HepG2 (cell line): Measurements from ENCODE around the gene TBC1D10B. TPM values are rescaled to one million over a fixed set of nuclear protein-coding genes. Genes with fewer than 3 reads are reported as not detected.
A peak's percentile ranks its signal among the peaks of the same experiment; 100 is the strongest.

ENCODE experiments used
- AGO2 ChIP-seq: fragments of 200-400 bp; formaldehyde crosslinking; optimal IDR thresholded peaks from 2 replicates; pipeline ENCODE3; 2017; ENCODE audit warnings: mild to moderate bottlenecking, low read depth, low read length, moderate library complexity
- BCL6 ChIP-seq: IDR thresholded peaks from 2 replicates; pipeline ENCODE4 v1.6.1; 2016; ENCODE audit warnings: missing genetic modification reagents, missing compliant biosample characterization
- GLI4 ChIP-seq: sonication (generic); formaldehyde crosslinking; IDR thresholded peaks from 2 replicates; pipeline ENCODE4 v1.5.1; 2020; ENCODE audit warnings: missing genetic modification reagents, mild to moderate bottlenecking, moderate library complexity, borderline replicate concordance
- GPN1 ChIP-seq: sonication (generic); formaldehyde crosslinking; IDR thresholded peaks from 2 replicates; pipeline ENCODE4 v1.5.1; 2020; ENCODE audit warnings: missing genetic modification reagents, borderline replicate concordance
- HOXA9 ChIP-seq: sonication (generic); formaldehyde crosslinking; IDR thresholded peaks from 2 replicates; pipeline ENCODE4 v1.8.1; 2022; ENCODE audit warnings: missing genetic modification reagents, mild to moderate bottlenecking, moderate library complexity, borderline replicate concordance
- PCBP1 ChIP-seq: fragments of 200-400 bp; formaldehyde crosslinking; IDR thresholded peaks from 2 replicates; pipeline ENCODE4 v1.6.1; 2017; ENCODE audit warnings: mild to moderate bottlenecking, low read depth, low read length, borderline replicate concordance
- RERE ChIP-seq: IDR thresholded peaks from 2 replicates; pipeline ENCODE4 v1.6.1; 2016; ENCODE audit warnings: low read depth, missing genetic modification reagents, missing compliant biosample characterization
- RFX3 ChIP-seq: IDR thresholded peaks from 2 replicates; pipeline ENCODE4 v1.6.1; 2016; ENCODE audit warnings: missing biosample characterization, missing genetic modification reagents
- SNAPC4 ChIP-seq: sonication (generic); formaldehyde crosslinking; IDR thresholded peaks from 2 replicates; pipeline ENCODE4 v1.4.0; 2020; ENCODE audit warnings: mild to moderate bottlenecking, missing genetic modification reagents
- SRSF1 ChIP-seq: fragments of 200-400 bp; formaldehyde crosslinking; optimal IDR thresholded peaks from 2 replicates; pipeline ENCODE3; 2017; ENCODE audit warnings: mild to moderate bottlenecking, low read depth, low read length, moderate library complexity
- TERF1 ChIP-seq: sonication (generic); formaldehyde crosslinking; IDR thresholded peaks from 2 replicates; pipeline ENCODE4 v1.8.0; 2022; ENCODE audit warnings: mild to moderate bottlenecking, missing genetic modification reagents, moderate library complexity
- ZEB1 ChIP-seq: IDR thresholded peaks from 2 replicates; pipeline ENCODE4 v1.6.1; 2012; ENCODE audit warnings: mild to moderate bottlenecking, low read depth, inconsistent platforms; ENCODE audit not compliant: insufficient replicate concordance
- ZNF275 ChIP-seq: sonication (generic); formaldehyde crosslinking; IDR thresholded peaks from 2 replicates; pipeline ENCODE4 v1.8.0; 2022; ENCODE audit warnings: missing genetic modification reagents, mild to moderate bottlenecking, inconsistent platforms, borderline replicate concordance
- ZNF460 ChIP-seq: sonication (generic); formaldehyde crosslinking; IDR thresholded peaks from 2 replicates; pipeline ENCODE4 v1.5.1; 2020; ENCODE audit warnings: missing genetic modification reagents, mild to moderate bottlenecking, borderline replicate concordance
- ZNF670 ChIP-seq: sonication (generic); formaldehyde crosslinking; IDR thresholded peaks from 2 replicates; pipeline ENCODE4 v1.8.0; 2022; ENCODE audit warnings: mild to moderate bottlenecking, missing genetic modification reagents, borderline replicate concordance
- ZNF776 ChIP-seq: sonication (generic); formaldehyde crosslinking; IDR thresholded peaks from 2 replicates; pipeline ENCODE4 v1.4.0; 2020; ENCODE audit warnings: mild to moderate bottlenecking, missing genetic modification reagents
- polyA plus RNA-seq, 8 experiments: library from polyadenylated mRNA; depleted of rRNA in 3 of 8; stranded (reverse) in 7 of 8; unstranded in 1 of 8; fragments of >200 nt; fragmentation: Illumina TruSeq in 4 of 8; extraction: Trizol in 4 of 8; gene quantifications; 2 replicates each; pipeline versions ENCODE4 v1.2.1 to v1.2.3, GENCODE V29; 2011 to 2016; ENCODE audit warnings: low read depth in 4 of 8, missing spikeins in 1 of 8, mixed read lengths in 1 of 8; ENCODE audit not compliant: insufficient read depth in 1 of 8
- total RNA-seq, 5 experiments: library from RNA; depleted of rRNA; stranded (reverse); fragments of >200 nt; fragmentation: Illumina TruSeq; extraction: Trizol; gene quantifications; 2 replicates each; pipeline ENCODE4 v1.2.3, GENCODE V29; 2016; ENCODE audit warnings: low read depth in 1 of 5

TBC1D10B gene
- total and polyA plus RNA-seq, 2 of the 13 experiments (the other 11 are each of a cell fraction or from before 2014, with no cell fraction given), result 15.7 to 24.8 TPM

DNA sequence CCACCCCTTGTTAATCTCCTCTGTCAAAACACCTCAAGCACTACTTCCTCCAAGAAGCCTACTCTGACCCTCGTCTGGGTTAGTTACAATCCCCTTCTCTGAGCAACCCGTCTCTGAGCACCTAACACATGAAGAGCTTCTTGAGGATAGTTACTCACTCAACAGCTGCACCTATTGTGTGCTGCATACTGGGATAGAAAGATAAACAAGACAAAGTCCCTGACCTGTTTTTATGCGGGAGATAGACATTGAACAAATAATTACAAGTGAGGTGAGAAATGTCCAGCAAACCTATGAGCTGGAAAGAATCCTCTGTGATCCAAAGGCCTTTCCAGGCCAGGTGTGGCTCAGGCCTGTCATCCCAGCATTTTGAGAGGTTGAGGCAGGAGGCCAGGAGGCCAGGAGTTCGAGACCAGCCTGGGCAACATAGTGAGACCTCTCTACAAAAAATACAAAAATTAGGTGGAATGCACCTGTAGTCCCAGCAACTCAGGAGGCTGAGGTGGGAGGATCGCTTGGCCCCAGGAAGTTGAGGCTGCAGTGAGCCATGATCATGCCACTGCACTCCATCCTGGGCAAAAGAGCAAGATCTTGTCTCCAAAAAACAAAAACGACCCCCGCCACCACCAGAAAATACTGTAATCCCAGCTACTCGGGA lies 31.6 kb upstream of the TBC1D10B start (continued):
- TF ChIP-seq RERE (CRISPR knock-in tag) (0 out of 2 replicates have a peak, but pooled peaks have one; percentile 47), SRSF1 (no peak), TERF1 (CRISPR knock-in tag) (no peak), GLI4 (peak; percentile 21), BCL6 (CRISPR knock-in tag) (peak; percentile 78), RFX3 (CRISPR knock-in tag) (no peak), ZNF670 (CRISPR knock-in tag) (peak; percentile 85; the same call in 1 of the 2 replicates), PCBP1 (no peak), AGO2 (no peak), SNAPC4 (CRISPR knock-in tag) (no peak), ZEB1 (peak; percentile 80), ZNF460 (CRISPR knock-in tag) (peak; percentile 44; the same call in 1 of the 2 replicates), ZNF275 (CRISPR knock-in tag) (0 out of 2 replicates have a peak, but pooled peaks have one; percentile 9), ZNF776 (CRISPR knock-in tag) (no peak), GPN1 (no peak), HOXA9 (CRISPR knock-in tag) (no peak)
